ENCODE results near the gene GJA4.
A peak's percentile ranks its signal among the peaks of the same experiment; 100 is the strongest.

The GJA4 gene

DNA sequence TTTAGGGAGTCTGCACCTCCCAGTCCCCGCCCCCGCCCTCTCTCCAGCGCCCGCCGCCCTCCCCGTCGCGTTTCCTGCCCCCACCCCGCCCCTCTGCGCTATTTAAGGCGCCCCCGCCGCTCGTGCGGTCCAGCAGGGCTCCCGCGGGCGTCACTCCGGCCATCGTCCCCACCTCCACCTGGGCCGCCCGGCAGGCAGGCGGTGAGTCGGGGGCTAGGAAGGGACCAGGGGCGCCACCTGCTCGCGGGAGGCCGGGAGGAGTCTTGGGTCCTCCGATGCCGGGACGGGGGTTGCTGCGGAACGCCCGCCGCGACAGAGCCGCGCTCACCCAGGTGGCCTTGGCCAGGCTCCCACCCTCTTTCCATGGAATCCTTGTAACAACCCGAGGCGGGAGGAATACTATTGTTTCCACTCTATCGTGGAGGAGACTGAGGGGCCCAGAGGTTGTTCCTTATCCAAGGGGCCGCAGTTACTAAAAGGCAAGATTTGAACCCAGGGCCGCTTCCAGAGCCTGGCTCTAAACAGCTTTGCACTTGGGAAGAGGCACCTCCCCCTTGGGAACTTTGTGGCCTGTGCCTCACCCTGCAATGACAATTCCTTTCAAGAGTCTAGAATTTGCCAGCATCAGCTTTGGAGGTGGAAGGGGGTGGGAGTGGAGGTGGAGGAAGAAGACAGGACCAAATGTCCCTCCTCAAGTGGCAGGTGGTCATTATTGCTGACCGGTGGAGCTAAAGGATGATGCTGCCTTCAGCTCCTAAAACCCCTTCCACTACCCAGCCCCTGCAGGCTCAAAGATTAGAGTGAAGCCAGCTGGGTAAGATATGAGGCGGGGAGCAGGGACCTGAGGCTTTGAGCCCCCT lies at the start of gene GJA4:
GJA4 (plus strand) TSS at position 132 of the 860 bp plus-strand sequence. CDS start 1,215 bp downstream, outside the sequence.
- no peak for DNase-seq

DNA sequence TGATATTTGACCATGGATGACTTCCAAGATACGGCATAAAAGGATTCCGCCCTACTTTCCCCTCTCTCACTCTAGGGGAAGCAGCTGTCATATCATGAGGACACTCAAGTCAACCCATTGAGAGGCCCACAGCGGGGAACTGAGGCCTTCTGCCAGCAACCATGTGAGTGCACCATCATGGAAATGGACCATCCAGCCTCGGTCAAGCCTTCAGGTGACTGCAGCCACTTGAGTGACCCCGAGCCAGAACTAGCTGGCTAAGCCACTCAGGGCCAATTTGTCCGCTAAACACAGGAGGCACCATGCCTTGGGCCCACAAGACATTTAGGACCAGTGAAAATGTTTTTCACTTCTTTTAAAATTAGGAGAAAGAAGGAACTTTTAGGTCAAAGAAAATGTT lies 49.0 kb upstream of the GJA4 start:
- DNase-seq, result no peak

DNA sequence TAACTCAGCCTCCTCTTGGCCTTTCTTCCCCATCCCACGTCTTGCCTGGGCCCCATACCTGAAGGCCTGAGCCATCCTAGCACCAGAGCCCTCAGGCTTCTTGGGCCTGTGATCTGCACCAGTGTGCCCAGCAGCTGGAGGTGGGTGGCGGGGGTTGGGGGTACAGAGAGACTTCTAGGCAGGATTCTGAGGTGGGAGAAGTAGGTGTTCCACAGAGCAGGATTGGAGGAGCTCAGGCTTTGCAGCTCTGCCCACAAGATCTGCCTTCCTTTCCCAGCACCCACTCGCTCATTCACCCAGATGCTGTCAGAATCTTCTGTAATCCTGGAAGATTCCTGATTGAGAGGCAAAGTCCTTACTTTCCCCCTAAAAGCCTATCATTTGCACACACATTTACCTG lies 47.9 kb upstream of the GJA4 start:
- DNase-seq, result no peak

DNA sequence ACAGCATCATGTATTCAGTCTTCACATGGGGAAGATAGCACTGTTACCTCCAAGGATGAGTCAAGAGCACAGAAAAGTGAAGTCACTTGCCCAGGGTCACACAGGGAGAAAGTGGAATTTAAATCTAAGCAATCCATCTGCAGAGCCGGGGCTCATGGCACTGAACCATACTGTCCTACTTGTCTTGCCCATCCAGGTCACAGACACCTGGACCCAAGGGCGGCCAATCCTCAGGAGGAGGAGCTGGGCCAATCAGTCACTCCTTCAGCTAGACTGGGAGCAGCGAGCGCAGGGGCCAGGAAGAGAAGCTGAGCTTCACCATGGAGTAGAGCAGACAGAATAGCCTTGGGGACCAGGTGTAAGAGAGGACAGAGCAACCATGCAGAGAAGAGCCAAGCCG lies 47.1 kb upstream of the GJA4 start:
- DNase-seq, result no peak

DNA sequence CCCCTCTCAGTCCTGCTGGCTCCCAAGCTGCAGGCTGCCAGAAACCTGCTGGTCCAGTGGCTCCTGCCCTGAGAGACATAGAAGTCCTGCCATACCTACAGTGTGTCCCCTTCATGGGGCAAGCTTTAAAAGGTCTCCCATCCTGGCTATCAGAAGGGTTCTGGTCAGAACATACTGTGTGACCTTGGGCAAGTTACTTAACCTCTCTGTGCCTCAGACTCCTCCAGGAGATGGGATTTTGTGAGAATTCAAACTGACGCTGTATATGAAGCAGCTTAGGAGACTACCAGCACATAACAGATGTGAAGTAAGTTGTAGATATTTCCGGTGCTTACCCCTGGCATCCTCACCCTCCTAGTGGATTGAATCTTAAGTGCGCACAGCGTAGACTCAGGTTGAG lies 46.7 kb upstream of the GJA4 start:
- DNase-seq, result no peak

DNA sequence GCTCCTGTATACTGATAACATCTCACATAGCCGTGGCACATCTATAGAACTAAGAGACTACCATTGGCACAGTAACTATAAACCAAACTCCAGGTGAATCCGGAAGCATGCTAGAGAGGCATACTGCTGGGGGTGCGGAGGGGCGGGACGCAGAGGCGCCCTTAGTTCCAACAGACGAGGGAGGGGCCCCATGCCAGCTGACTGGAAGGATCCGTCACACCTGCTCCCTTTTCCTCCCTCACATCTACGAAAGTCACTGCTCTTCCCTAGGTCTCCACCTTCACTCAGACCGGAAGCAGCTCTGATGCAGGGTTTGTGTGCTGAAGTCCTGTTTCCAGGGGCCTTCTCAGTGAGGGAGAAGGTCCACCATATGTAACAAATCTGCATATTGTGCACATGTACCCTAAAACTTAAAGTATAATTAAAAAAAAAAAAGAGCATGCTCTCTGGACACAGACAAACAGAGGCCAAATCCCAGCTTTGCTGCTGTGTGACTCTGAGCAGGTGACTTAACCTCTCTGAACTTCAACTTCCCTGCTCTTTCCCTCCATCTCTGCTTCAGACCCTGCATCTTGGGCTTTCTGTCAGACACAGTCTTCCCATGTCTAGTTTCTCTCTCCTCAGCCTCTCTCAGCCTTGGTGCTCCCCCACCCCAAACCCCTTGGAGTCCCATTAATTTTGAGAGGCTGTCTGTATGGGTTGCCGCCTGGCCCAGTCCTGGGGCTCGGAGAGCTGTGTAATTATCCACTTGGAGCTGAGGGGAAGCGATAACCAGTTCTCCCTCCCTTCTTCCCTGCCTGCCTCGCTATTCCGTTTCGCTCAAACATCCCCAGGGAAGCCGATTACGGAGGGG lies 45.8 kb upstream of the GJA4 start:
- DNase-seq, result peak; percentile 21

DNA sequence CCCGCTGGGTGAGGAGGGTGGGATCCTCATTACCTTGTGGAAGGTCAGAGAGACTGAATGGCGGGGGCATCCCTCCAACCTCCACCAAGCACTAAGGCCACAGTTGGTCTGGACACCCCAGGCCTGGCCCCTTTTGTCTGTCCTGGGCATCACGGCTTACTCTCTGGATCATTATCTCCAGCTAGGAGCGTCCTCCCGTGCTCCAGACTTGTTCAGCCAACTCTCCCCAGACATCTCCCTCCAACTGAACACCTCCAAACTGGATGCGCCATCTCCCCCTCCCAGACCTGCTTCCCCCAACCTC lies 45.2 kb upstream of the GJA4 start:
- DNase-seq, result no peak

DNA sequence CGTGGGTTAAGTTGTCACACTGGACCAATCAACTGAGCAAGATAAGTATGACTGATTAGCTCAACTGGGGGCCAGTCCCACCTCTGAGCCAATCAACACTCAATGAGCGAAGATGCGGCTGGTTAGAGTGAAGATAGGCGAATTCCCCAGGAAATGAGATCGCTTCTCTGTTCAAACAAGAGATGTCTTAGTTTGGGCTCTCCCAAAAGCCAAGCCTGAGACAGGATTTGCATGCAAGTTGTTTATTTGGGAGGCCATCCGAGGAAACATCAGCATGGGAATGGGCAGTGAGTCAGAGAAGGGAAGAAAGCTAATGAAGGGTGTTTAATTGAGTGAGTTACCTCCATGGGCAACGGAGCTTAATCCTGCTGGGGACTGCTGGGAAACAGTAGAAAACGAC lies 42.8 kb upstream of the GJA4 start:
- no peak for DNase-seq

DNA sequence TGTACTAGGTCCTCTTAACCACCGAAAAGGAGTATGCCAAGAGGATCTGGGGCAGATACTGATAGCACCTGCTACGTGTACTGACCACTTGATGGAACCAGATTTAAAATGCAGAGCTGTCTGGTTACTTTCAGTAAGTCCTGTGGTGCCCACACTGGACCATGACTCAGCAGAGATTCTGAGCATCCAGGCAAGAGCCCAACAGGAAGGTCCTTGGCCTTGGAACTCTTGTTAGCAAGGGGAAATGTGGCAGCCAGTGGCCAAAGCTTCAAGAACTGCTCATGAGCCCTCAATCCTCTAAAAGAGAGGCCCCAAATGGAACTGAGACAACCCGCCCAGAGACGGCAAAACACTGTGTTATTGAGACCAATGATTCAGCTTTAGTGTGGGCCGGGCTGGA lies 42.2 kb upstream of the GJA4 start:
- no peak for DNase-seq

DNA sequence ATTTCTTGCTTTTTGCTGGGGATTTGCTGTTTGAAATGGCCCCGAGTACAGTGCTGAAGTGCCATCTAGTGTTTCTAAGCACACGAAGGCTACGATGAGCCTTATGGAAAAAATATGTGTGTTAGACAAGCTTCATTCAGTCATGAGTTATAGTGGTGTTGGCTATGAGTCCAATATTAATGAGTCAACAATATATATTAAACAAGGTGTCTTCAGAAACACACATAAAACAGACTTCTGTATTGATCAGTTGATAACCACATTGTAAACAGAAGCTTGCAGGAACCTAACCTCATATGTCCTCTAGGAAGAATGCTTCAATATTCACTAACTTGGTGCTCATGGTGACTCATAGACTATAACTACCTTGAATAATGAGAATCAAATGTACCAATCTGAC lies 39.6 kb upstream of the GJA4 start:
- DNase-seq, result no peak

DNA sequence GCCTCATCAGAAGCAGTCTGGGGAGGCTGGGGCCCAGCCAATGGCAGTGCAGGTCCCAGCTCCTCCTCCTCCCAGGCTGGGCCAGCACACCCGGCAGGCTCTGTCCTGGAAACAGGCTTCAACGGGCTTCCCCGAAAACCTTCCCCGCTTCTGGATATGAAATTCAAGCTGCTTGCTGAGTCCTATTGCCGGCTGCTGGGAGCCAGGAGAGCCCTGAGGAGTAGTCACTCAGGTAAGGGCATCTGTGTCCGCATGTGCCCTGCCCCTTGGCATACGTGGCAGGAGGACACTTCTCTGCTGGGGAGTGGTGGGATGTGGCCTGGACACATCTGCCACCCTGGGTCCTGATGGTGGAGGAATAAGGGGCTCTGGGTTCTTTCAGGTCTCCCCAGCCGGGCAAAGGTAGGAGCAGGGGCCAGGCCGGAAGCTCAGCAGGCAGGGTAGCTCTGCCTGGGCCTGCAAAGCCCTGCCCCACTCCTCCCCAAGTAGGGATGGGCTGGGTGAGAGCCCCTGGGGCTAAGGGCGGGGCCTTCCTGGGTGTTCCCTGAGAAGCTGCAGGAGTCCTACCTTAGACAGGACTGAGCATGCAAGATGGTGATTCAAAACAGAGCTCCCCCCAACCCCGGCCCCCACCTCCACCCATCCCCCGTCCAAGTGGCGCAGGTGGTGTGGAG lies 37.7 kb upstream of the GJA4 start, which contains the start of gene GJB5:
GJB5 (plus strand) TSS at position 84 of the 674 bp plus-strand sequence. CDS start 2,284 bp downstream, outside the sequence.
- peak; percentile 29 for DNase-seq

DNA sequence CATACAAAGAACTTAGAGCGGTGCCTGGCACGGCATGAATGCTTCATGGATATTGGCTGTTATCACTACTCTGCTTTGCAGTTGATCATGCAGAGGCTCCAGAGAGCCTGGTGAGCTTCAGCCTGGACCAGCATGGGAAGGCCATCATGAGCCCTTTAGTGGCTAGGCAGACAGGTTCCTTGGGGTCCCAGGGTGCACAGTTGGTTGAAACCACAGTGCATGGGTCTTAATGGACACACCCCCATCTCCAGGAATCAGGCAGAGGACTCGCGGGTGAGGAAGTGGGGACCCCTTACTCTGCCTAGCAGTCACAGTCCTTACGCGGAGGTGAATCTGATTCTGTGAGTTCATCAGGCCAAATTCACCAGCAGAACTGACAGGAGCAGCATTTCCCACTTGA lies 36.8 kb upstream of the GJA4 start:
- no peak for DNase-seq

DNA sequence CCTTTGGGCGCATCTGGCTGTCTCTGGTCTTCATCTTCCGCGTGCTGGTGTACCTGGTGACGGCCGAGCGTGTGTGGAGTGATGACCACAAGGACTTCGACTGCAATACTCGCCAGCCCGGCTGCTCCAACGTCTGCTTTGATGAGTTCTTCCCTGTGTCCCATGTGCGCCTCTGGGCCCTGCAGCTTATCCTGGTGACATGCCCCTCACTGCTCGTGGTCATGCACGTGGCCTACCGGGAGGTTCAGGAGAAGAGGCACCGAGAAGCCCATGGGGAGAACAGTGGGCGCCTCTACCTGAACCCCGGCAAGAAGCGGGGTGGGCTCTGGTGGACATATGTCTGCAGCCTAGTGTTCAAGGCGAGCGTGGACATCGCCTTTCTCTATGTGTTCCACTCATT lies 35.4 kb upstream of the GJA4 start:
- no peak for DNase-seq

DNA sequence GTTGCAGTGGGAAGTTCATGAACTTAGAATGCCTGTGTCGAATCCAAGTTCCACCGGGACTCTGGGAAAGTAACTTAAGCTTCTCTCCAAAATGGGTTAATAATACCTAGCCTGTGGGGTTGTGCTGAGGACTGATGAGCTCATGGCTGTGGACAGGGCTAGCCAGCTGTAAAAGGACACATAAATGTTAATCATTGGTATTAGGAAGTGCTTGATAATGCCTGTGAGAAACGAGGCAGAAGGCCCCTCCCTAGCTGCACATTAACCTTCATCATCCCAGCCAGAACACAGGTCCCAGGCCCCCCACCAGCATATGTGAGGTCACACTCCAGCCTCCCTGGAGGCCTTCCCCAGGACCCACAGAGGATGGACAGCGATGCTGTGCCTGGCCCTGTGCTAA lies 34.0 kb upstream of the GJA4 start:
- no peak for DNase-seq

DNA sequence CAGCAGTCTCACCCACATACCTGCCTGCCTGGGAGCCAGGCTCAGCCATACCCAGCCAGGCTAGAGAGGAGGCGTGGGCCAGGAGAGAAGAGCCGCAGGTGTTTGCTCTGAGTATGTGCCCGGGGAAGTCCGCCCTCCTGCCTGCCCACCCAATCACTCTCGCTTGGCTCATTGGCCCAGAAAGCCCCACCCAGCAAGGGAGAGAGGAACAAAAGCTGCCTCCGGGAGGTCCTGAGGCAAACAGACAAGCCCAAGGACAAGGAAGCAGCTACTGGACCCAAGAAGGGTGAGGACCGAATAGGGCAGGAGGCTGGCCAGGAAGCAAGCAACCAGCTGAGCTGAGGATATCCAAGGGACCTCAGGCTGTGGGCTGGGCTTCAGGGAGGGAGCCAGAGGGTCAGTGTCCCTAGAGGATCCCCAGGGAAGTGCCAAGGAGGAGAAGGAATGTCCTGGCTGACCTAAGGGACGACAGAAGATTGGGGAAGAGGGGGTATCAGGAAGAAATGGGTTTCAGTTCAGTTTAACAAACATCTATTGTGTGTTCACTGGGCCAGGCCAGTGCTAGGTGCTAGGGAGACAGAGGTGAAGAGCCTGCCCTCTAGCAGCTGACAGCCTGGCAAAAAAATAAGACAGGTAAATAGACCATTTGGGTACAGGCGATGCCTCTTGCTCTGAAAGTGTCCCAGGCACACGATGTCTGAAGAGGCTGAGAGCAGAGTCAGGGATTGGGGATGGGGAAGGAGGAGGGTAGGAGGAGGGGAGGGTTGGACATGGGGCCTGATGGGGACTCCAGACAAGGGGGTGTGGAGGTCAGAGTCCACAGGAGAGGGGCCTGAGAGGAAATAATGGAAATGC lies 33.1 kb upstream of the GJA4 start, which contains the start of gene GJB4:
GJB4 (plus strand) TSS at position 238 of the 855 bp plus-strand sequence. CDS start 1,515 bp downstream, outside the sequence.
- no peak for DNase-seq

DNA sequence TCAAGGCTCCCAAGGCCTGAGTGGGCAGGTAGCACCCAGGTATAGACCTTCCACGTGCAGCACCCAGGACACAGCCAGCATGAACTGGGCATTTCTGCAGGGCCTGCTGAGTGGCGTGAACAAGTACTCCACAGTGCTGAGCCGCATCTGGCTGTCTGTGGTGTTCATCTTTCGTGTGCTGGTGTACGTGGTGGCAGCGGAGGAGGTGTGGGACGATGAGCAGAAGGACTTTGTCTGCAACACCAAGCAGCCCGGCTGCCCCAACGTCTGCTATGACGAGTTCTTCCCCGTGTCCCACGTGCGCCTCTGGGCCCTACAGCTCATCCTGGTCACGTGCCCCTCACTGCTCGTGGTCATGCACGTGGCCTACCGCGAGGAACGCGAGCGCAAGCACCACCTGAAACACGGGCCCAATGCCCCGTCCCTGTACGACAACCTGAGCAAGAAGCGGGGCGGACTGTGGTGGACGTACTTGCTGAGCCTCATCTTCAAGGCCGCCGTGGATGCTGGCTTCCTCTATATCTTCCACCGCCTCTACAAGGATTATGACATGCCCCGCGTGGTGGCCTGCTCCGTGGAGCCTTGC lies 31.5 kb upstream of the GJA4 start:
- DNase-seq, result no peak

DNA sequence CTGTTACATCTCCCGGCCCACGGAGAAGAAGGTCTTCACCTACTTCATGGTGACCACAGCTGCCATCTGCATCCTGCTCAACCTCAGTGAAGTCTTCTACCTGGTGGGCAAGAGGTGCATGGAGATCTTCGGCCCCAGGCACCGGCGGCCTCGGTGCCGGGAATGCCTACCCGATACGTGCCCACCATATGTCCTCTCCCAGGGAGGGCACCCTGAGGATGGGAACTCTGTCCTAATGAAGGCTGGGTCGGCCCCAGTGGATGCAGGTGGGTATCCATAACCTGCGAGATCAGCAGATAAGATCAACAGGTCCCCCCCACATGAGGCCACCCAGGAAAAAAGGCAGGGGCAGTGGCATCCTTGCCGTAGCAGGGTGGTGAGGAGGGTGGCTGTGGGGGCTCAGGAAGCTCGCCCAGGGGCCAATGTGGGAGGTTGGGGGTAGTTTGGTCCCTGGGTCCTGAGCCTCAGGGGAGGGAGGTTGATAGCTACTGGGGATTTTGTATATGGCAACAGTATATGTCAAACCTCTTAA lies 31.0 kb upstream of the GJA4 start:
- no peak for DNase-seq

DNA sequence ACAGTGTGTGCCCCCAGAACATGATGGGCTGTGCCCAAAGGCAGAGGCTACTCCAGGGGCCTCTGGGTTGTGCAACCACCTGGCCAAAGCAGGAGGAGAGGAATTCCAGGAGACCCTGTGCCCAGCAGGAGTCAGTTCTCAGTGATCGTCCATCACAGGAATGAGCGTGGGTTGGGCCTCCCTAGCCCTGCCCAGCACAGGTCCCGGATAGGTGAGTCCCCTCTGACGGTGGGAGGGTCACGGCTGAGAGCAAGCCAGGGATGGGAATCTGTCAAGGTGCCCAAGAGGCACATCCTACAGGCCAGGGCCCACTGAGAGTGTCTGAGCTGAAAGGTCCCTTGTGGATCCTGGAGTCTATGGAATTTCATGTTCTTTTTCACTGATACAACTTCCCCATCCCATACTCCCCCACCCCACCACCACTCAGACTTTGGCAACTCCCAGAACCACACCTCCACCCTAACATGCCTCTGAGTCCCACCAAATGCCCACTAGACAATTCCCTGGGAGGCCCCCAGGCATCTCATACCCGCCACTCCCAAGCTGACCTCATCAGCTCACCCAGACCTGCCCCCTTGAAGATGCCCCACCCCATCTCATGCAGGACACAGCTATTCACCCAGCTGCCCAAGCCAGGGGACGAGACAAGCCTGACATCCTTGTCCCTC lies 30.2 kb upstream of the GJA4 start:
- DNase-seq, result no peak

DNA sequence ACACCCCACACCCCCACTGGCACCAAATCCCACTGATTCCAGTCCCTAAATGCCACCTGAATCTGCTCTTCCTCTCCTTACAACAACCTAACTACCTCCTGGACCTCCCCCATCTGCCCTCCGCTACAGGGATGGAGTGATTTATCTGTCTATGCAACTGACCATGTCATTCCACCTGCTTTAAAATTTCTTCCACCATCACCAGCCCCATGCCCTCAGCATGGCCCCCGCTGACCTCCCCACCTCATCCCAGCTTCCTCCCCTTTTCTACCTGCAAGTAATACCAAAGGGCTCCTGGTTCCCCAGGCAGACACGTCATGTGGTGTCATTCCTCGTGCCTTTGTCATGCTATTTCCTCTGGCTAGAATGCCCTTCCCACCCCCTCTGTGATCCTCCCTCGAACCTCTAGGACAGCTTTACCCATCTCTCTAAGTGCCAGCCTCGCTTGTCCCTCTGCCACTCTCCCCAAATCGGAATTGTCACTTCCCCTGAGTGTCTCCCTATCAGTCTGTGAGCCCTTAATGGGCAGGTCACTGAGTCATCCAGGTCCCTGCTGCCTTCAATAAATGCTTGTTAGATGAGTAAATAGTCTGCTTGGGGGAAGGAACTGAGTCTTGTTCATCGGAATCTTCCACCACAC lies 29.5 kb upstream of the GJA4 start:
- DNase-seq, result no peak

DNA sequence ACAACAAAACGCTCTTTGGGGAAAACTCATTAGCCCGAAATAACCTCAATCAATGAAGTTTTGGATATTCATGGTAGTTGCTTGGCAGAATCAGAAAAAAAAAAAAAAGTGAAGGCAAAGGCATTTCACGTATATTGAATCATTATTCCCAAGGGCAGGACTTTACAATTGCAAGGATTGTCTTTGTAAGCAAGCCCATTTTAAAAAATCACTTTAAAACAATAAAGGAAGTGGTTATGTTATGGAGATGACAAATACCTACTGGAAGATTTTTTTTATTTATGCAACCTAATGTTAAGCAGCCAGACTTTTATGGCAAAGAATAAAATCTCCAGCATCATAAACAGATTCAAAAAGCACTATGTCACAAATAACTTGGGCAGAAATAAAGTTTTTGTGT lies 23.9 kb upstream of the GJA4 start:
- DNase-seq, result no peak

Data from eye (tissue), 1 donor.